Epithelial cell of esophagus (primary cell): ENCODE results near the gene XYLT2.

Source experiments
- DNase-seq: peaks from one replicate; pipeline ENCODE4 v3.0.0; 2010; ENCODE audit warnings: low read depth
- H3K4me3 ChIP-seq: 2 replicates; pipeline ENCODE4 v1.5.1; 2011; ENCODE audit warnings: mild to moderate bottlenecking, low read length, control low read depth
- CTCF ChIP-seq: IDR thresholded peaks from 2 replicates; pipeline ENCODE4 v1.5.1; 2011; ENCODE audit warnings: low read depth, mild to moderate bottlenecking, low read length, control low read depth, inconsistent platforms; ENCODE audit not compliant: insufficient read depth; ENCODE audit errors: missing control alignments

The XYLT2 gene

GRCh38 chr17:50322271-50322670 lies 23.7 kb upstream of the XYLT2 start:
- no peak for DNase-seq

GRCh38 chr17:50323060-50323459 lies 22.9 kb upstream of the XYLT2 start:
- no peak overlapping the region for H3K4me3 ChIP-seq
- no peak for DNase-seq
- no peak for TF ChIP-seq CTCF

More at GRCh38 chr17:50322271-50322670, 23.7 kb upstream of the XYLT2 start:
- TF ChIP-seq CTCF, result no peak
- no peak overlapping the region for H3K4me3 ChIP-seq

GRCh38 chr17:50325906-50326305 lies 20.0 kb upstream of the XYLT2 start:
- no peak overlapping the region for H3K4me3 ChIP-seq
- no peak for TF ChIP-seq CTCF
- DNase-seq, result no peak

- TF ChIP-seq CTCF, result no peak
- no peak for DNase-seq
- no peak overlapping the region for H3K4me3 ChIP-seq
Observed at GRCh38 chr17:50326831-50327364, 19.0 kb upstream of the XYLT2 start.

GRCh38 chr17:50328363-50329325 lies 17.3 kb upstream of the XYLT2 start:
- DNase-seq, result no peak
- no peak for TF ChIP-seq CTCF
- H3K4me3 ChIP-seq, result no peak overlapping the region

GRCh38 chr17:50329716-50330115 lies 16.2 kb upstream of the XYLT2 start:
- no peak for DNase-seq

More at GRCh38 chr17:50329716-50330115, 16.2 kb upstream of the XYLT2 start:
- H3K4me3 ChIP-seq, result no peak overlapping the region
- TF ChIP-seq CTCF, result no peak
